Right atrium auricular region (tissue), 2 donors: ENCODE measurements around the gene APBA3. TPM values are rescaled to one million over a fixed set of nuclear protein-coding genes. Genes with fewer than 3 reads are reported as not detected.
"Not testable (repeated sequence)": the region's sequence is repeated elsewhere in the genome, so short reads cannot be mapped to it uniquely, and the experiment has no call there.

Source experiments
- DNase-seq: peaks from one replicate; pipeline ENCODE4 v3.0.0-alpha.2; 2019; ENCODE audit warnings: low spot score
- H3K27ac ChIP-seq, 2 donors: fragments of 200-600 bp; sonication (generic); 1 replicate in 1 of 2; 2 replicates in 1 of 2; pipeline ENCODE4 v1.5.1; 2016 to 2019
- H3K27me3 ChIP-seq, 2 donors: fragments of 200-600 bp; sonication (generic); one replicate each; pipeline versions ENCODE4 v1.5.1 to v1.6.0; 2017 to 2019
- H3K36me3 ChIP-seq: fragments of 200-600 bp; sonication (generic); one replicate; pipeline ENCODE4 v1.5.1; 2016
- H3K4me1 ChIP-seq, 2 donors: fragments of 200-600 bp; sonication (generic); one replicate each; pipeline versions ENCODE4 v1.5.1 to v1.6.0; 2017 to 2019
- H3K4me3 ChIP-seq, 2 donors: fragments of 200-600 bp; sonication (generic); 1 replicate in 1 of 2; 2 replicates in 1 of 2; pipeline ENCODE4 v1.5.1; 2017 to 2019; ENCODE audit warnings: mild to moderate bottlenecking in 1 of 2, moderate library complexity in 1 of 2
- H3K9me3 ChIP-seq, 2 donors: fragments of 200-600 bp; sonication (generic); one replicate each; pipeline ENCODE4 v1.5.1; 2019
- CTCF ChIP-seq, 2 donors: fragments of 200-600 bp; sonication (generic); IDR thresholded peaks; one replicate each; pipeline ENCODE4 v1.5.1; 2019; ENCODE audit warnings: antibody characterized with exemption in 2 of 2
- total RNA-seq, 2 donors: library from RNA; depleted of rRNA; stranded (reverse); fragments of >200 nt; gene quantifications; one replicate each; pipeline ENCODE4 v1.1.0, GENCODE V29; 2016

Gene APBA3
- total RNA-seq, 2 donors from 2014 or later, result 14.7 to 24.8 TPM

- peaks cover 0 to 36% of the 10 kb centered on the region in 2 donors for H3K4me1 ChIP-seq
- no peaks in the 10 kb centered on the region for H3K9me3 ChIP-seq
- peaks cover 25% of the 10 kb centered on the region for H3K36me3 ChIP-seq
- H3K4me3 ChIP-seq, result peak overlapping the region; percentile 60 to 75
- H3K27ac ChIP-seq, result peak overlapping the region; percentile 96
- TF ChIP-seq CTCF (IDR thresholded peaks at IDR 0.05), result no peak
- no peak for DNase-seq
- no peaks in the 10 kb centered on the region for H3K27me3 ChIP-seq
These were observed 576 bp downstream of the APBA3 start for GRCh38 chr19:3760871-3761361.

- DNase-seq, result no peak
- Histone ChIP-seq H3K4me1 (peaks cover 0 to 36% of the 10 kb centered on the region in 2 donors), H3K4me3 (no peak overlapping the region)
These were observed 1.8 kb downstream of the APBA3 start for GRCh38 chr19:3759482-3760254.

GRCh38 chr19:3758297-3758696 lies 3.2 kb downstream of the APBA3 start:
- H3K9me3 ChIP-seq, DNase-seq, H3K27me3 ChIP-seq, H3K27ac ChIP-seq, H3K4me3 ChIP-seq: not testable (repeated sequence)
- Histone ChIP-seq H3K4me1 (peaks cover 0 to 30% of the 10 kb centered on the region in 2 donors), H3K36me3 (peaks cover 30% of the 10 kb centered on the region)

More at GRCh38 chr19:3759482-3760254, 1.8 kb downstream of the APBA3 start:
- Histone ChIP-seq H3K27me3 (no peaks in the 10 kb centered on the region), H3K9me3 (no peaks in the 10 kb centered on the region), H3K27ac (no peak overlapping the region), H3K36me3 (peaks cover 18% of the 10 kb centered on the region)
- no peak for TF ChIP-seq CTCF (IDR thresholded peaks at IDR 0.05)

- peaks cover 36% of the 10 kb centered on the region for H3K36me3 ChIP-seq
These were observed 3.8 kb downstream of the APBA3 start for GRCh38 chr19:3757705-3758104.

GRCh38 chr19:3753631-3754410 lies 7.7 kb downstream of the APBA3 start:
- peaks cover 63% of the 10 kb centered on the region for H3K36me3 ChIP-seq
- H3K4me3 ChIP-seq, result no peak overlapping the region
- H3K27me3 ChIP-seq, result no peaks in the 10 kb centered on the region
- H3K9me3 ChIP-seq, result no peaks in the 10 kb centered on the region
- no peak for DNase-seq
- H3K4me1 ChIP-seq, result no peaks in the 10 kb centered on the region
- no peak overlapping the region for H3K27ac ChIP-seq
- TF ChIP-seq CTCF (IDR thresholded peaks at IDR 0.05), result no peak

More at GRCh38 chr19:3757705-3758104, 3.8 kb downstream of the APBA3 start:
- not testable (repeated sequence) for DNase-seq, H3K27me3 ChIP-seq, H3K27ac ChIP-seq, H3K9me3 ChIP-seq, H3K4me3 ChIP-seq
- H3K4me1 ChIP-seq, result peaks cover 0 to 27% of the 10 kb centered on the region in 2 donors

GRCh38 chr19:3752492-3752891 lies 9.0 kb downstream of the APBA3 start:
- H3K27me3 ChIP-seq, result no peaks in the 10 kb centered on the region
- H3K9me3 ChIP-seq, result no peaks in the 10 kb centered on the region
- H3K4me1 ChIP-seq, result no peaks in the 10 kb centered on the region
- no peak for DNase-seq
- peaks cover 58% of the 10 kb centered on the region for H3K36me3 ChIP-seq
- no peak for TF ChIP-seq CTCF (IDR thresholded peaks at IDR 0.05)
- no peak overlapping the region for H3K4me3 ChIP-seq
- H3K27ac ChIP-seq, result no peak overlapping the region
